Measurements from ENCODE around the gene C19orf67.

C19orf67 gene

GRCh38 chr19:14102102-14102696, 16.6 kb upstream of the C19orf67 start:
- no peak overlapping the region for H3K4me3 ChIP-seq (replicated peaks; ENCODE audit: low read depth, low read length)
- no peaks in the 10 kb centered on the region for H3K27me3 ChIP-seq (replicated peaks; ENCODE audit: control insufficient read depth, insufficient read depth, low read length)
- TF ChIP-seq, protein P1, sequence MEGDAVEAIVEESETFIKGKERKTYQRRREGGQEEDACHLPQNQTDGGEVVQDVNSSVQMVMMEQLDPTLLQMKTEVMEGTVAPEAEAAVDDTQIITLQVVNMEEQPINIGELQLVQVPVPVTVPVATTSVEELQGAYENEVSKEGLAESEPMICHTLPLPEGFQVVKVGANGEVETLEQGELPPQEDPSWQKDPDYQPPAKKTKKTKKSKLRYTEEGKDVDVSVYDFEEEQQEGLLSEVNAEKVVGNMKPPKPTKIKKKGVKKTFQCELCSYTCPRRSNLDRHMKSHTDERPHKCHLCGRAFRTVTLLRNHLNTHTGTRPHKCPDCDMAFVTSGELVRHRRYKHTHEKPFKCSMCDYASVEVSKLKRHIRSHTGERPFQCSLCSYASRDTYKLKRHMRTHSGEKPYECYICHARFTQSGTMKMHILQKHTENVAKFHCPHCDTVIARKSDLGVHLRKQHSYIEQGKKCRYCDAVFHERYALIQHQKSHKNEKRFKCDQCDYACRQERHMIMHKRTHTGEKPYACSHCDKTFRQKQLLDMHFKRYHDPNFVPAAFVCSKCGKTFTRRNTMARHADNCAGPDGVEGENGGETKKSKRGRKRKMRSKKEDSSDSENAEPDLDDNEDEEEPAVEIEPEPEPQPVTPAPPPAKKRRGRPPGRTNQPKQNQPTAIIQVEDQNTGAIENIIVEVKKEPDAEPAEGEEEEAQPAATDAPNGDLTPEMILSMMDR (IDR thresholded peaks at IDR 0.05; ENCODE audit: insufficient read depth, low read length, poor library complexity, severe bottlenecking) = no peak
- DNase-seq (ENCODE audit: extremely low read depth, insufficient read length) = no peak
- peaks cover 12% of the 10 kb centered on the region for H3K36me3 ChIP-seq (ENCODE audit: control insufficient read depth, insufficient read depth, low read length)

DNA sequence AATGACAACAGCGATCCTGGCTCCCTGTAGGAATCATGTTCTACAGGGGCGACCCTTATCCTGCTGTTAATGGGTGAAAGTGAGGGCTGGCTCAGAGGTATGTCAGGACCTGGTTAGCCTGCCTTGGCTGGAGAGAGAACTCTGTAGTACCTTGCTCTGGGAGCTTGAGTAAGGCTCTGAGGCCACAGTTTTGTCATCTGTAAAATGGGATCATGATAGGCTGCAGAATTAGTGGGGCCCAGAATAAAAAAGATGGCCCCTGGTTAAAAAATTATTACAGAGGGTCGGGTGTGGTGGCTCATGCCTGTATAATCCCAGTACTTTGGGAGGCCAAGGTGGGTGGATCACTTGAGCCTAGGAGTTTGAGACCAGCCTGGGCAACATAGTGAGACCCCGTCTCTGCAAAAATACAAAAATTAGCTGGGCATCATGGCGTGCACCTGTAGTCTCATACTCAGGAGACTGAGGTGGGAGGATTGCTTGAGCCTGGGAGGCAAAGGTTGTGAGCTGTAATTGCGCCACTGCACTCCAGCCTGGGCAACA, 15.5 kb upstream of the C19orf67 start:
- Histone ChIP-seq H3K4me3 (replicated peaks; ENCODE audit: low read depth, low read length) (no peak overlapping the region), H3K36me3 (ENCODE audit: control insufficient read depth, insufficient read depth, low read length) (peaks cover 18% of the 10 kb centered on the region), H3K27me3 (replicated peaks; ENCODE audit: control insufficient read depth, insufficient read depth, low read length) (no peaks in the 10 kb centered on the region)
- TF ChIP-seq, protein P1 (IDR thresholded peaks at IDR 0.05; ENCODE audit: insufficient read depth, low read length, poor library complexity, severe bottlenecking) = no peak
- no peak for DNase-seq (ENCODE audit: extremely low read depth, insufficient read length)

DNA sequence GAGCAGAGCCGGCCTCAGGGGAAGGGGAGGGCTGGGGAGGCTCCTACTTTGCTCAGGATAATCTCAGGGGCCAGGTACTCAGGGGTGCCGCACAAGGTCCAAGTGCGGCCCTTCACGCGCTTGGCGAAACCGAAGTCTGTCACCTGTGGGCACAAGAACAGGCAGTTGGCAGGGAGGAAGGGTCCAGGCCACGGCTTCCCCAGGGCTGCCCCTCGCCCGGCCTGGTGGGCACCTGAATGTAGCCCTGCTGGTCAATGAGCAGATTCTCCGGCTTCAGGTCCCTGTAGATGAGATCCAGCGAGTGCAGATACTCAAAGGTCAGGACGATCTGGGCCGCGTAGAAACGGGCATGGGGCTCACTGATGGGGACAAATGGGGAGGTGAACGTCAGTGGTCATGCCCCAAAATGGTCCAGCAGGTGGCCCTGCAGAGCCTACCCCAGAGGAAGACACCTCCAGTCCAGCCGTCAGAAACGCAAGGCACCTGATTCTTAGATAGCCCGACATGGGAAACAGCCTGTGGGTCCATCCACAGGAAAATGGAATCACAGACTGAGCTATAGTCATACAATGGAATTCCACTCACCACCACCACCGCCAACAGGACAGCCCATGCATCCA, 12.1 kb upstream of the C19orf67 start:
- TF ChIP-seq, protein P1 (IDR thresholded peaks at IDR 0.05; ENCODE audit: insufficient read depth, low read length, poor library complexity, severe bottlenecking) = no peak
- peaks cover 16% of the 10 kb centered on the region for H3K36me3 ChIP-seq (ENCODE audit: control insufficient read depth, insufficient read depth, low read length)
- no peak for DNase-seq (ENCODE audit: extremely low read depth, insufficient read length)
- H3K4me3 ChIP-seq (replicated peaks; ENCODE audit: low read depth, low read length) = no peak overlapping the region
- no peaks in the 10 kb centered on the region for H3K27me3 ChIP-seq (replicated peaks; ENCODE audit: control insufficient read depth, insufficient read depth, low read length)

DNA sequence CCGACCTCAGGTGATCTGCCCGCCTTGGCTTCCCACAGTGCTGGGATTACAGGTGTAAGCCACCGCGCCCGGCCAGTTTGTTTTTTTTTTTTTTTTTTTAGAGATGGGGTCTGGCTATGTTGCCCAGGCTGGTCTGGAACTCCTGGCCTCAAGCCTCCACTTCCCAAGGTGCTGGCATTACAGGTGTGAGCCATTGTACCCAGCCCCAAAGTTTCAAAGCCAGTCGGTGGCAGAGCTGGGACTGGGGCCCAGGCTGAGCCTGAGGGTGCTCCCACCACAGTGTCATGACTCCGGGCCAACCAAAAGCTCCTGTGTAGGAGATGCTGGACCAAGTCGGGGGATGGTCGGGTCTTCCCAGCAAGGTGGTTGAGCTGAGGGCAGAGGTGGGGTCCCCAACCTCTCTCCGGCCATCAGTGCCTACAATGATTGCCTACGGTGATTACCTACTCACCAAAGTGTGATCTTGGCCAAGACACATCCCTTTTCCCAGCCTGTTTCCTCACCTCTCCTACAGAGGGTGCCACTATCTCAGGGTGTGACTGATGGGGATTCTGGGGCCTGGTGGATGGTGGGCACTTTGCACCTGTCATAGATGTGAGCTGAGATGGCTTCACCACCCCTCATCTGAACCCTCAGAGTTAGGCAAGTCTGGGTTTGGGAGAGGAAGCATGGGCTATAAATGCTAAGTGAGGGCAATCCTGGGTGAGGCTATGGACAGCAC, 10.8 kb upstream of the C19orf67 start:
- Histone ChIP-seq H3K36me3 (ENCODE audit: control insufficient read depth, insufficient read depth, low read length) (peaks cover 13% of the 10 kb centered on the region), H3K27me3 (replicated peaks; ENCODE audit: control insufficient read depth, insufficient read depth, low read length) (no peaks in the 10 kb centered on the region), H3K4me3 (replicated peaks; ENCODE audit: low read depth, low read length) (no peak overlapping the region)
- TF ChIP-seq, protein P1 (IDR thresholded peaks at IDR 0.05; ENCODE audit: insufficient read depth, low read length, poor library complexity, severe bottlenecking) = no peak
- no peak for DNase-seq (ENCODE audit: extremely low read depth, insufficient read length)

DNA sequence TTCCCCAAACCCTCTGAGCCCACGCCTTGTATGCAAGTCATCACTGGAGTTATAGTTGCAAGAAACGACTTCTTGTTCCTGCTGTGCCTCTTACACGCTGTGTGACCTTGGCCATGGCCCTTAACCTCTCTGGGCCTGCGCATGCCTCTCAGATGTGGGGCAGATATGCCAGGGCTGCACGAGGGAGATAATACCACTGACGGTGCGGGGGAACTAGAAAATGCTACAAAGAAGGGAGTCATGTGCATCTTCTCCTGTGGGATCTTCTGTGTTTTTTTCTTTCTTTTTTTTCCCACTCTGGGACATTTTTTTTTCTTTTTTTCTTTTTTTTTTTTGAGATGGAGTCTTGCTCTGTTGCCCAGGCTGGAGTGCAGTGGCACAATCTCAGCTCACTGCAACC, 9.3 kb upstream of the C19orf67 start:
- Histone ChIP-seq H3K4me3 (replicated peaks; ENCODE audit: low read depth, low read length) (no peak overlapping the region), H3K27me3 (replicated peaks; ENCODE audit: control insufficient read depth, insufficient read depth, low read length) (no peaks in the 10 kb centered on the region), H3K36me3 (ENCODE audit: control insufficient read depth, insufficient read depth, low read length) (peaks cover 11% of the 10 kb centered on the region)
- TF ChIP-seq, protein P1 (IDR thresholded peaks at IDR 0.05; ENCODE audit: insufficient read depth, low read length, poor library complexity, severe bottlenecking) = no peak
- no peak for DNase-seq (ENCODE audit: extremely low read depth, insufficient read length)
